IPS-18c (cell line): ENCODE measurements around the gene TUBB2B.
"Not testable (repeated sequence)": the region's sequence is repeated elsewhere in the genome, so short reads cannot be mapped to it uniquely, and the experiment has no call there.

Experiments used
- H3K4me3 ChIP-seq: 2 replicates; pipeline ENCODE4 v1.7.0; 2013; ENCODE audit warnings: low read depth, mild to moderate bottlenecking, low read length, moderate library complexity; ENCODE audit not compliant: insufficient read depth
- H3K9me3 ChIP-seq: one replicate; pipeline ENCODE4 v1.6.1; 2013; ENCODE audit warnings: mild to moderate bottlenecking, low read length, moderate library complexity; ENCODE audit not compliant: control insufficient read depth, insufficient read depth

Gene TUBB2B

DNA sequence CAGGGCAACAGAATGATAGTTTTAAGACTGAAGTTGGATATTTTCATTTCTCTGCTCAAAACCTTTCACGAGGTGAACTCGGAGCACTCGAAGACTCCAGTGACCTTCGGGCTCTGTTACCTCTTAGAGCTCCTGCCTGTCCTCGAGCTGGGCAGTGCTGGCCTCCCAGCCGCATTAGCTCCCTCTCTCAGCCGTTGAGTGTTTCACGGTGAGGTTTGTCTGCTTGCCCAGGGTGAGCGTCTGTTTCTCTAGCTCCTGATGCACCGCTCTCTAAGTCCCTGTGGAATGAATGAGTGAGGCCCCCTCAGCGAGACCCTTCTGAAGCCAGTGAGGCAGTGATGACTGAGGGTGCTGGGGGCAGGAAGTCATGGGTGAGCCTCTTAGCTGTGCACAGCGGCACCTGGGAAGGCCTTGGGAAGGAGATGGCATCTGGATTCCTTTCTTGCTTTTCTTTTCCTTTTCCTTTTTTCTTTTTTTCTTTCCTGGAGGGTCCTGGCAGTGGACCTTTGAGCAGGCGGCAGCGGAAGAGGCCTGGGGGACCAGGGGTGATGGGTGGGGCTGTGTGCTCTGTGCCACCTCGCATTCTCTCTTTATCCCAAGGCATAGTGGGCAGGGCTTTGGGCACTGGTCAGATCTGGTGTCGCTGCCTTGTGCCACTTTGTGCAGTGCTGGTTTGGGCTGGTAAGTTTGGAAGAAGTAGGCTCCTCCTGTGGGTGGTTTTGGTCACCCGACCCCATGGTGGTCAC lies 33.5 kb upstream of the TUBB2B start:
- no peaks in the 10 kb centered on the region for H3K9me3 ChIP-seq
- H3K4me3 ChIP-seq: no peak overlapping the region

DNA sequence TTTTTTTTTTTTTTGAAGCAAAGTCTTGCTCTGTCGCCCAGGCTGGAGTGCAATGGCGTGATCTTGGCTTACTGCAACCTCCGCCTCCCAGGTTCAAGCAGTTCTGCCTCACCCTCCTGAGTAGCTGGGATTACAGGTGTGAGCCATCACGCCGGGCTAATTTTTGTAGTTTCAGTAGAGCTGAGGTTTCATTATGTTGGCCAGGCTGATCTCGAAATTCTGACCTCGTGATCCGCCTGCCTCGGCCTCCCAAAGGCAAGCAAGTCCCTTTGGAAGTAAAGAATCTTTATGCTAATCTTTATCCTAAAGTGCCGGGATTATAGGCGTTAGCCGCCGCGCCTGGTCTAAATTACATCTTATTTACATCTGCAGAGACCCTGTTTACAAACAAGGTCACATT lies 32.8 kb upstream of the TUBB2B start:
- no peak overlapping the region for H3K4me3 ChIP-seq
- H3K9me3 ChIP-seq: peaks cover 2% of the 10 kb centered on the region

- Histone ChIP-seq H3K4me3 (peak overlapping the region; percentile 87), H3K9me3 (peaks cover 2% of the 10 kb centered on the region)
These were observed 32.1 kb upstream of the TUBB2B start for GRCh38 chr6:3259491-3259958.

- Histone ChIP-seq H3K4me3 (peak within 1 kb of the TSS; percentile 87), H3K9me3 (peaks cover 2% of the 10 kb centered on the region)
These were observed 31.5 kb upstream of the TUBB2B start, which contains the start of gene PSMG4 for GRCh38 chr6:3258720-3259490. Gene PSMG4 (plus strand): TSS chr6:3258947. CDS start chr6:3259023, 76 bp downstream.

DNA sequence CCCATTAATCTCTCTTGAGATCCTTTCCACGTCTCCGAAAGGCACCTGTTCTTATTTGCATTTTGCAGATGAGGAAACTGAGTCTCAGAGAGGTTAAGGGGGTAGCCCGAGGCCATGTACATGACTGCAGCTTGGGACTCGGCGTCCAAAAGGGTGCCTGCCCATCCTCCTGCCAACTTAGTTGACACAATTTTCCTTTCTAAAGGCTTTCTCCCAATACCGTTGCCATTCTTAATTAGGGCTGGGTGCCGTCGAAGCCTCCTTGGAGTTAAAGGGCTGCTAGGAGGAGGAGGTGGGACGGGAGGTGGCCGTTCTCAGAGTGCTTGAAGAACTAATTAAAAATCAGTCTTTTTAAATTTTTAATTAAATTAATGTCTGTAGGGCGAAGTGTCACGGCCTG lies 30.7 kb upstream of the TUBB2B start:
- Histone ChIP-seq H3K9me3 (peaks cover 2% of the 10 kb centered on the region), H3K4me3 (peak overlapping the region; percentile 38; the same call in 1 of the 2 replicates)

GRCh38 chr6:3253597-3253961 lies 26.1 kb upstream of the TUBB2B start:
- peaks cover 2% of the 10 kb centered on the region for H3K9me3 ChIP-seq
- no peak overlapping the region for H3K4me3 ChIP-seq

- peaks cover 2% of the 10 kb centered on the region for H3K9me3 ChIP-seq
- H3K4me3 ChIP-seq: no peak overlapping the region
These were observed 25.6 kb upstream of the TUBB2B start for GRCh38 chr6:3252861-3253596.

GRCh38 chr6:3252369-3252768 lies 24.9 kb upstream of the TUBB2B start:
- H3K4me3 ChIP-seq: no peak overlapping the region
- peaks cover 2% of the 10 kb centered on the region for H3K9me3 ChIP-seq

- no peak overlapping the region for H3K4me3 ChIP-seq
- peaks cover 2% of the 10 kb centered on the region for H3K9me3 ChIP-seq
These were observed 24.2 kb upstream of the TUBB2B start for GRCh38 chr6:3251462-3252314.

DNA sequence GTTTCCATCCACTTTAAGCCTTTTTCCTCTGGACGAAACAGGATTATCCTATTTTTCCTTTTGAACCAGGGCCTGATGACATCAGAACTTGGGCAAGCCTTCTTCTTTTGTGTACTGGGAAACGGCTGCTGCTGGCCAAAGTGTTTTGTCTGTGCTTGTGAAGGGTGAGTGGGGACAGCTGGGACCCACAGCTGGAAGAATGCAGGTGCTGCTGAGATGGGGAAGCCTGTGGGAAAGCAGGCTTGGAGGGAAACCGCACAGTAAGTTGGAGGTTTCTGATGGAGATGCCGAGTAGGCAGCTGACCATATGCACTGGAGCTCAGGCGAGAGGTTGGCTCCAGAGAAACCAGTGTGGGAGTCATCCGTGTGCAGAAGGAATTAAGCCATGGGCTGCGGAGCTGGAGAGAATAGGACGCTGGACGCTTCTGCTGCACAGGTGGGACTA lies 22.8 kb upstream of the TUBB2B start:
- Histone ChIP-seq H3K4me3 (no peak overlapping the region), H3K9me3 (no peaks in the 10 kb centered on the region)

GRCh38 chr6:3249821-3250220 lies 22.4 kb upstream of the TUBB2B start:
- Histone ChIP-seq H3K4me3 (no peak overlapping the region), H3K9me3 (no peaks in the 10 kb centered on the region)

GRCh38 chr6:3247255-3248146 lies 20.0 kb upstream of the TUBB2B start:
- H3K4me3 ChIP-seq: no peak overlapping the region
- H3K9me3 ChIP-seq: peaks cover 2% of the 10 kb centered on the region

- Histone ChIP-seq H3K4me3 (no peak overlapping the region), H3K9me3 (peaks cover 2% of the 10 kb centered on the region)
These were observed 17.8 kb upstream of the TUBB2B start for GRCh38 chr6:3245216-3245615.

- H3K9me3 ChIP-seq, H3K4me3 ChIP-seq: not testable (repeated sequence)
These were observed 17.3 kb upstream of the TUBB2B start for GRCh38 chr6:3244832-3245161.

GRCh38 chr6:3244003-3244831 lies 16.8 kb upstream of the TUBB2B start:
- Histone ChIP-seq H3K9me3 (peaks cover 2% of the 10 kb centered on the region), H3K4me3 (no peak overlapping the region)
